ENCODE results near the gene RASGRP4.
A peak's percentile ranks its signal among the peaks of the same experiment; 100 is the strongest.

The RASGRP4 gene

GRCh38 chr19:38404858-38405257, 21.2 kb downstream of the RASGRP4 start:
- Histone ChIP-seq H3K27ac (replicated peaks) (no peak overlapping the region), H3K4me3 (replicated peaks; ENCODE audit: insufficient read depth, low read length) (no peak overlapping the region), H3K27me3 (ENCODE audit: insufficient read depth, poor library complexity, severe bottlenecking) (no peaks in the 10 kb centered on the region)
- no peak for DNase-seq (ENCODE audit: low read depth in 1 of 2, low spot score in 1 of 2)
- TF ChIP-seq REST (IDR thresholded peaks at IDR 0.05; ENCODE audit: insufficient replicate concordance, low read depth) (no peak), SPI1 (IDR thresholded peaks at IDR 0.05; ENCODE audit: borderline replicate concordance, low read depth) (no peak), POLR2AphosphoS5 (IDR thresholded peaks at IDR 0.05; ENCODE audit: low read depth) (no peak), GABPA (IDR thresholded peaks at IDR 0.05; ENCODE audit: low read depth) (no peak)
- TF ChIP-seq, protein P1, sequence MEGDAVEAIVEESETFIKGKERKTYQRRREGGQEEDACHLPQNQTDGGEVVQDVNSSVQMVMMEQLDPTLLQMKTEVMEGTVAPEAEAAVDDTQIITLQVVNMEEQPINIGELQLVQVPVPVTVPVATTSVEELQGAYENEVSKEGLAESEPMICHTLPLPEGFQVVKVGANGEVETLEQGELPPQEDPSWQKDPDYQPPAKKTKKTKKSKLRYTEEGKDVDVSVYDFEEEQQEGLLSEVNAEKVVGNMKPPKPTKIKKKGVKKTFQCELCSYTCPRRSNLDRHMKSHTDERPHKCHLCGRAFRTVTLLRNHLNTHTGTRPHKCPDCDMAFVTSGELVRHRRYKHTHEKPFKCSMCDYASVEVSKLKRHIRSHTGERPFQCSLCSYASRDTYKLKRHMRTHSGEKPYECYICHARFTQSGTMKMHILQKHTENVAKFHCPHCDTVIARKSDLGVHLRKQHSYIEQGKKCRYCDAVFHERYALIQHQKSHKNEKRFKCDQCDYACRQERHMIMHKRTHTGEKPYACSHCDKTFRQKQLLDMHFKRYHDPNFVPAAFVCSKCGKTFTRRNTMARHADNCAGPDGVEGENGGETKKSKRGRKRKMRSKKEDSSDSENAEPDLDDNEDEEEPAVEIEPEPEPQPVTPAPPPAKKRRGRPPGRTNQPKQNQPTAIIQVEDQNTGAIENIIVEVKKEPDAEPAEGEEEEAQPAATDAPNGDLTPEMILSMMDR (IDR thresholded peaks at IDR 0.05; ENCODE audit: insufficient read depth, low read length) = no peak

DNA sequence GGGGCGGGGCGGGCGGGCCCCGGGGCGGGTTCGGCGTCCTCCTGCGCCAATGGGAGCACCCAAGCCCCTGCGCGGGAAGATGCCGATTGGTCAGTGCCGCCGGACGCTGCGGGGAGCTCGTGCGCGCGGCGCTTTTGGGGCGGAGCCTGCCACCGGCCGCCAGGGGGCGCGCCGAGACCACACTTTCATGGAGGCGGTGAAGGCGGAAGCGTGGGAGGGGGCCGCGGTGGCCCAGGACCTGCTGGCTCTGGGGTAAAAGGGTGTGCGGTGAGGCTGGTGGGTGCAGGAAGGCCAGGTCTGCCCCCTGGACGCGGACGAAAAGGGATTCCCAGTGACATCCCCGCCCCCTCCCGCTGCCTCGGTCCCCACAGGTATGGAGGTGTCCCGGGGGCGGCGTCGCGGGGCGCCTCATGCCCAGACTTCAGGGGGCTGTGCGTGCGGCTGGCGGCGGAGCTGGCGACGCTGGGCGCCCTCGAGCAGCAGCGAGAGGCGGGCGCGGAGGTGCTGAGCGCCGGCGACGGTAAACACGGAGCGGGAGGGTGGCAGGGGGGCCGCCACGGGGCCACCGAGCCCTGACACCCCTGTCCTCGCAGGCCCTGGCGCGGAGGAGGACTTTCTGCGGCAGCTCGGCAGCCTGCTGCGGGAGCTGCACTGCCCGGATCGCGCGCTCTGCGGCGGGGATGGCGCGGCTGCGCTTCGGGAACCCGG, 22.9 kb downstream of the RASGRP4 start, which contains the start of gene FAM98C:
Gene FAM98C (plus strand): TSS at position 127 of the 708 bp plus-strand sequence. CDS start 61 bp downstream, at position 188.
- H3K27ac ChIP-seq (replicated peaks) = peak within 1 kb of the TSS; percentile 50
- TF ChIP-seq POLR2AphosphoS5 (IDR thresholded peaks at IDR 0.05; ENCODE audit: low read depth) (0 out of 2 replicates have a peak, but pooled peaks have one; percentile 35), GABPA (IDR thresholded peaks at IDR 0.05; ENCODE audit: low read depth) (no peak)
- TF ChIP-seq, protein P1 (IDR thresholded peaks at IDR 0.05; ENCODE audit: insufficient read depth, low read length) = peak; percentile 55
- no peaks in the 10 kb centered on the region for H3K27me3 ChIP-seq (ENCODE audit: insufficient read depth, poor library complexity, severe bottlenecking)
- H3K4me3 ChIP-seq (replicated peaks; ENCODE audit: insufficient read depth, low read length) = peak within 1 kb of the TSS; percentile 85
- peak; percentile 95 to 96 for DNase-seq (ENCODE audit: low read depth in 1 of 2, low spot score in 1 of 2)

GRCh38 chr19:38402623-38402966, 23.4 kb downstream of the RASGRP4 start:
- DNase-seq (ENCODE audit: low read depth in 1 of 2, low spot score in 1 of 2) = no peak
- TF ChIP-seq SPI1 (IDR thresholded peaks at IDR 0.05; ENCODE audit: borderline replicate concordance, low read depth) = no peak
- 0 out of 2 replicates have a peak, but pooled peaks have one; percentile 6 for TF ChIP-seq POLR2AphosphoS5 (IDR thresholded peaks at IDR 0.05; ENCODE audit: low read depth)
- Histone ChIP-seq H3K27ac (replicated peaks) (no peak overlapping the region), H3K4me3 (replicated peaks; ENCODE audit: insufficient read depth, low read length) (peak overlapping the region; percentile 33), H3K27me3 (ENCODE audit: insufficient read depth, poor library complexity, severe bottlenecking) (no peaks in the 10 kb centered on the region)

DNA sequence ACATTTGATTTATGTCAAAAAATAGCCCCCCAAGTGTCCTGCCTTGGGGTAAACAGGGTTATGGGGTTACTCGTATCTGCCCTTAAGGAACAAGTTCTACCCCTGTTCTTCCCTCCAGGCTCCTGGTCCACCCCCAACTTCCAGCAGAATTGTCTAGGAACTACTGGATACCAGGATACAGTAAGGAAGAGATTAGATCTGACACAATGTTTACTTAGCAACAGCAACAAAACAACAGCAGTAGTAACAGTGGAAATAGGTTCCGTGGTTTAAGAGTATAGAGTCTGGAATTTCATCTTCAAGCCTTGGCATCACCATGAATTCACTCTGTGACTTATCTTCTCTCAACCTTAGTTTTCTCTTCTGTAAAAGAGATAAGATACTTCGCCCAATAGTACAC, 24.9 kb downstream of the RASGRP4 start:
- Histone ChIP-seq H3K27me3 (ENCODE audit: insufficient read depth, poor library complexity, severe bottlenecking) (peaks cover 13% of the 10 kb centered on the region), H3K27ac (replicated peaks) (no peak overlapping the region), H3K4me3 (replicated peaks; ENCODE audit: insufficient read depth, low read length) (no peak overlapping the region)
- TF ChIP-seq GABPA (IDR thresholded peaks at IDR 0.05; ENCODE audit: low read depth) (no peak), REST (IDR thresholded peaks at IDR 0.05; ENCODE audit: insufficient replicate concordance, low read depth) (no peak), POLR2AphosphoS5 (IDR thresholded peaks at IDR 0.05; ENCODE audit: low read depth) (no peak), SPI1 (IDR thresholded peaks at IDR 0.05; ENCODE audit: borderline replicate concordance, low read depth) (no peak)
- TF ChIP-seq, protein P1 (IDR thresholded peaks at IDR 0.05; ENCODE audit: insufficient read depth, low read length) = no peak
- no peak for DNase-seq (ENCODE audit: low read depth in 1 of 2, low spot score in 1 of 2)
